ENCODE data around the gene CACNB2. TPM values are rescaled to one million over a fixed set of nuclear protein-coding genes. Genes with fewer than 3 reads are reported as not detected.

CACNB2 gene
- total RNA-seq, 1 donor from 2014 or later = not detected

Other genes starting within 250 kb of the CACNB2 start
- not detected in 2 replicates for gene SLC39A12, start 188.5 kb upstream of the CACNB2 start, total RNA-seq

Data from activated CD4-positive, alpha-beta T cell treated with anti-CD3 and anti-CD28 coated beads, Interleukin-2, amount 10 ng/mL, durations not matched to agents 24 days and 14 days (primary cell).